T-helper 1 cell treated with Interleukin-12 subunit alpha and Interleukin-12 subunit beta and Interleukin-4 antibody, amounts not matched to agents 30 ng/mL and 1 ng/mL, for 36 hours (primary cell): ENCODE measurements around the gene NOVA1. TPM values are rescaled to one million over a fixed set of nuclear protein-coding genes. Genes with fewer than 3 reads are reported as not detected.

ENCODE experiments used
- intact Hi-C: fragments of 100-400 bp; cut with micrococcal nuclease; formaldehyde crosslinking; loops from one replicate; pipeline ENCODE4 v1.15.1; 2024
- total RNA-seq: library from RNA; stranded (reverse); gene quantifications from 2 replicates; pipeline ENCODE4 v1.2.3, GENCODE V29; 2022

Gene NOVA1
- total RNA-seq, 1 donor from 2014 or later = 0.39 TPM

DNA sequence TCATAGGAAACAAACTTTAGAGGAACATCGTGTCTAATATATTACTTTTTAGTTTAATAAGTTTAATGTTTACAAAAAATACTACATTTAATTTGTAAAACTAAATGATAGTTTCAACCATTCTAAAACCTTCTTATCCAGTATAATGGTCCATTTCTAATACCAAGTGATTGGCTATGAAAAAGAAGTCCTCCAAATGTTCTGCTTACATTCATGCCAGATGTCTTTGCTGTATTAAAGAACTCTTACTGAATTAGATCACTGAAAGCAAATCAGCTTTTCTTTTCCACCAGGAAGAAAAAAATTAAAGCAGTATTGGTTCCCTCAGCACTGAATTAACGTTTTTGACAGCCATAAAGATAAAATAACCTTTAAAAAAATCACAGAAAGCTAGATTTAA lies 3.7 kb downstream of the NOVA1 start:
- intact Hi-C loops = no loop called here

DNA sequence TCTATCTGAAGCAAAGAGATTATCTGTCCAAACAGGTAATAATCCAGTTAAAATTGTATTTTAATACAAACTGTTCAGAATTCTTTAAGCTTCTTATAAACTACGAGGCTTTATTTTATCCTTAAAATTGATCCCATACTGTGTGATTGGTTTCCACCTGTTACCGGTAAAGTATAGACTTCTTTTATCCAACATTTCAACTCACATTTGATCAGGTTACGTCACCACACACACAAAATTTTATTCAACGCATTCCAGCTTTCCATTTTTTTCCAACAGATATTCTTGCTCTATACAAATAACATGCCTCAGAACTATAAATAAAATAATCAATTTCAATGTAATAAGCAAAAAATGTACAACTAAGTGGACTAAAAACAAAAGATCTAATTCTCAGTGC lies 4.5 kb downstream of the NOVA1 start:
- intact Hi-C loops = no loop called here

DNA sequence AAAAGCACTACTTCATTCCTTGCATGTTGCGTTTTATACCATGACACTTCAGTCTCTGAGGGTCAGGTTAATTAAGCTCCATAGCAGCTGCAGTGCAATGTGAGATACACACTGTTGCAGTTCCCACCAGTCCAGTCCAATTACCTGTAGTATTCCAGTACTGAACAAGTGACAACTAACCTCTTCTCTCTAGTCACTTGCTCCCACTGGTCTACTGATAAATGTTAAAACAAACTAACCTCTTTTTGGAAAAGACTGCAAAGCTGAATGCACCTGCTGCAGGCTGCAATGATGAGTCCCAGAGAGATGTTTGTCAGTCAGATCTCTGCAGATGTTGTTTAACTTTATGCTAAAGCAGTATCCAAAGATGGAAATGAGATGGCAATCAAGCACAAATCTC lies 7.9 kb downstream of the NOVA1 start:
- intact Hi-C loops = no loop called here

DNA sequence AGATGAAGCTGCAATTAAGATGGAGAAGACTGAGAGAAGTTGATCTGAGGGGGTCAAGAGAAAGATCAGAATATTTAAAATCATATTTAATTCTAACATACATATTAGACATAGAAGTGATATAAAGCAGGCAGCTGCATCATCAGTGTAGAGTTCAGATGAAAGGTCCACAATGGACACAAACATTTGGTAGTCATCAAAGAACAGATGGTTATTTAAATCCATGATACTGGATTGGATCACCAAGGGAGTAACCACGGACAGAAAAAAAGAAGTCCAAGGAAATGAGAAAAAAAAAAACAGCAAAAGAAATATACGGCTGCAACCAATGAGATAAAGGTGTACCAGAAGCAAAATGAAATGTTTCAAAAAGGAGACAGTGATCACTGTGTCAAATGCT lies 20.1 kb downstream of the NOVA1 start:
- intact Hi-C loops = no loop called here

DNA sequence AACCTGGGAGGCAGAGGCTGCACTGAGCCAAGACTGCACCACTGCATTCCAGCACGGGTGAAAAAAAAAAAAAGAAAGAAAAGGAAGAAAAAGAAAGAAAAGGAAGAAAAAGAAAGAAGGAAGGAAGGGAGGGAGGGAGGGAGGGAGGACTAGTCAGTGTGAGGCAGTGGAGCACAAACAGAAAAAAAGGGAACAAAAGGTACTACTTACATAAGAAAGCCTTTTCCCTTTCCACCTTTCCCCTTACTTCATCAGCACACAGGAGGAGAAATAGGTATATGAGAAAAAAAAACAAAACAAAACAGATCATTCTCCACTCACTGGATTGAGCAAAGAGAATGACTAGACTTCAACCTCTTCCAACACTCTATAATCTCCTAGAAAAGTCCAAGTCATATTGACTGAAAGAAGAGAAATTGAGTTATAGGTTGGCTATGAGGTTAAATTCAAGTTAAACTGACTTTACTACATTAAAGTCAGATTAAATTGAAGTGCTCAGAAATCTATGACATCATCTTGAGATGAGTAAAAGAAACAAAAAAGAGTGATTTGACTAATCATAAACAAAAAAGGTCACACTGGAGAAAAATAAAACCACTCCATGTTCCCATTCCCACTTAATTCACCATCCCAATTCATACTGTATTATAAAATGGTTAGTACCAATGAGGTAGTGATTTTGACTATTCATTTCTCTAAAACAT lies 43.6 kb downstream of the NOVA1 start:
- intact Hi-C loops = no loop called here

DNA sequence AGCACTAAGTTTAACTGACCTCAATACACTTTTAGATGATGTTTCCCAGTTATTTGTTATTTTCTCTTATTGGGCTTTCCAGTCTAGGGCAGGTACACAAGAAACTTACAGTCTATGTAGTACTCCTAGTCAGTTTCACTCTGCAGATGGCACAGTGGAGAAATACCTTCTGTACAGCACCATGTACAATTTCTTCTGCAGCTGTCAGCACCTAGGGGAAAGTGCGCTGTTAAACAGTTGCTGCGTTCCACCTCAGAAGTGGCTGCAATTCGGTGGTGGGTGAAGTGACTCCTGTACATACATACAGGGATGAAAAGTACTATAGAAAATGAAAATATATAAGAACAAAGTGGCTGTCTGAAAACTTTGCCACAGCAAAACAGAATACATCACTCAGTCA lies 48.3 kb downstream of the NOVA1 start:
- intact Hi-C loops = no loop called here

DNA sequence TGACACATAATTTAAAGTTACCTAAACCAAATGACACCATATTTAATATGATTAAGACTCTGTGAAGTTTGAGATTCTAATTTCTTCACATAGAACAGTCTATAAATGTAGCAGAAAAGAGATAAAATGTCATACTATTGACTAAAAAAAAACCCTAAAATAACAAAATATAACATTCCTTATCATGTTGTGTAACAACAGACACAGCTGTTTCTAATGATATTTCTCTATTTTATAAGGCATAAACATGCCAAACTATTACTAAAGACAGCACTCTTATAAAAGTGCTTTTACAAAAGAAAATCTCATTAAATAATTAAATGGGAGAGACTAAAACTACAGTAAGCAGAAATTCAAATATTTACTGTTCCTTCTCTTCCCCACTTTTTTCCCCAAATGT lies 49.4 kb downstream of the NOVA1 start:
- intact Hi-C loops = no loop called here

DNA sequence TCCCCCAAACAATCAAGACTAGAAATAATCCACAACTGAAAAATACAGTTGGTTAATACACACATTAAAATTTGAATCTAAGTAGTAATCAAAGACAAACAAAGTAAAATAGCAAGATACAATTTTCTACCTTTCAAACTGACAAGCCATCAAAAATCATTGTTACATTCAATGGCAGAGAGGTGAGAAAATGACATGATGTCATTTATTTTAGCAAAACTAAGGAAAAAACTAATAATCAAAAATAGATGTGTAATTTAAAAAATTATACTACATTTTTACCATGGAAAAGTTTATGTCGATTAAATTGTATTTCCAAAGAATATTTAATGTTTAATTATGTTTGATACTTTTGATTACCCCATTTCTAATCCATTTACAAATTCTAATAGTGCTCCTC lies 59.7 kb downstream of the NOVA1 start:
- intact Hi-C loops = no loop called here

DNA sequence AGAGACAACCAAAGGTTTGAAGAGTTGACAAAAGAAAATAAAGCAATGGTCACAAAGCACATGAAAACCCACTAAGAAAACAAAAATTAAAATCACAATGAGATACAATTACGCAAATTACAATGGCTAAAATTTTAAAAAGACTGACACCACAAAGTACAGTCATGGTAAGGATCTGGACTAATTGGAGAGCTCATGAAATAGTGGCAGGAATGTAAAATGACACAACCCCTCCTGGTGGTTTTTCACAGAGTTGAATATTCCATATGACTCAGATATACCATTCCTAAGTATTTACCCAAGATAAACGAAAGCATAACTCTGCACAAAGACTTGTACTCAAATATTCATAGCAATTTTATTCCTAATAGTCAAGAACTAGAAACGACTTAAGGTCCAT lies 65.9 kb downstream of the NOVA1 start:
- intact Hi-C loops = no loop called here

DNA sequence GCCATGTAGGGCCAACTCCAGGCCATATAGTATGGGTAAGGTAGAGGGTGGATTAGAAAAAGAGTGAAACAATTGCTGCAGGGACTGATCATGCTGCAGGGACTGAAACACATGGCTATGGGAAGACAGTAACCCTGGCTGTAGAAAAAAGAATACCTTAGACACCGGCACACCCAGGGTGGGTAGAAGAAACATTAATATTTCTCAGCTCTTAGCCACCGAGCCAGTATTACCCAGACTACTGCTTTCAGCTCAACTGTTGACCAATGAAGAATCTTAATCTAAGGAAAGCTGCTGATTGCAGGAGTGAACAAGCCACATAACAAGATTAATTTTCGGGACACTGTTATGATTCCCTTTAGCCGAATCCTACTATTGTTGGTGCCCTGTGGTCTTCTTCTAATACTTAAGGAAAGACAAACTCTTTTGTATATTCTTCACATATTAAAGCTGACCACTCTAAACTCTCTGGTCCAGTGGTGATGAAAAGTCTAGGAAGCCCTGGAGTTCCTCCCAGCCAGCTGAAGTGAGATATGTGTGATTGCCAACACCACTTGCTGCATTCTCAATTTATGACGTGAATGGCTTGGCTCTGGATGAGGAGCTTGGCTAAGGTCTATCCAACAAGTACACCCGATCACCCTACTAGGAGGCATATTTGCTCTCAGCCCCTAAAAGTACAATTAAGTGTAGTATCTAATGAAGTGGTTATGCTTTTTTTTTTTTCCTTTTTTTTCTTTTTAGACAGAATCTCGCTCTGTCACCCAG lies 69.2 kb downstream of the NOVA1 start:
- intact Hi-C loops = no loop called here

DNA sequence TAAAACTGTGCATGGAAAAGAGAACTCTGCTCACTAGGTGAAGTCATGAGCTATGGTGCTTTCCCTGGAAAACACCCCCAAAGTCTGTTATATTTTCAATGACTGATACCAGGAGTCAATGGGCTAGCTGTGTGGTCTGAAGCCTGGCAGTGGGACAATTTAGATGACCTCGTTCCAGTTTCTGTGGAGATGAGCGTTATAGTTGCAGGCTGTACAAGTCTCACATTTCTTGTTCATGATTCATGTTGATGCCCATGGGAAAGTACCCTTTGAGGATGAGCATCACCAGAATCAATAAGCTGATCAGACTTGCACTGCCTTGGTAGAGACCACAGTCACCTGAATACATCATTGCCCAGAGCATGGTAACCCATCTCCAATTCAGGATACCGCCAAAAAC lies 70.7 kb downstream of the NOVA1 start:
- intact Hi-C loops = no loop called here

DNA sequence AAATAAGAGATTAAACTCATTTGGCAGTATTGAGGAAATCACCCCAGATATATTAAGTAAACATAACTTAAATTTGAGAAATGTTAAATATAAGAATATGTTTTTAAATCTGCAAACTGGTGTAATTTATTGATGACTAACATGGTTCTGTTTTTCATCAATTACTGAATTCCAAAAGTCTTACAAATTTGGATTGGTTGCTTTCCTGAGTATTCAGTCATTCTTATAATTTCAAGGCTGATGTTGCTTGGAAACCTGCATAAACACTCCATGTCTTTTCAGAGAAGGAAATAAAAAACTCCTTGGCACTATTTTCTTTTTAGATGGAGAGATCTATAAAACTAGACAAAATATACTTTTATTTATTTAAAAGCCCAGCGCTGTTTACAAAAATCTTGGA lies 71.7 kb downstream of the NOVA1 start:
- intact Hi-C loops = no loop called here

DNA sequence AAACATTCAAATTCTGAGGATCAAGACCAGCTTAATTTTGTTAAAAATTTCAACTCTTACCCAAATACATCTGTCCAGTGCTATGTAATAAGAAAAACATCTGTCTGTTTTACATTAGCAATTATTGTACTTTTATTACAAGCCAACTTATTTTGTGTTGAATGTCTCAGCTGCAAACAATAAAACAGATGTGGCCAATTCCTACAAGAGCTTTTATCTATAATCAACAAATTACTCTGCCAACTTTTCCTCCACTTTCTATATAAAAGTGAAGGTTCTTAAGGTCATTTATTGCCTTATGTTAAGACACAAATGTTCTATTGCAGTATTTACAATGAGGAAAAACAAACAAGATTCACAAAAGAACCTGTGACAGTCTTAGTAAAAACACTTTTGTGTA lies 72.7 kb downstream of the NOVA1 start:
- intact Hi-C loops = no loop called here

DNA sequence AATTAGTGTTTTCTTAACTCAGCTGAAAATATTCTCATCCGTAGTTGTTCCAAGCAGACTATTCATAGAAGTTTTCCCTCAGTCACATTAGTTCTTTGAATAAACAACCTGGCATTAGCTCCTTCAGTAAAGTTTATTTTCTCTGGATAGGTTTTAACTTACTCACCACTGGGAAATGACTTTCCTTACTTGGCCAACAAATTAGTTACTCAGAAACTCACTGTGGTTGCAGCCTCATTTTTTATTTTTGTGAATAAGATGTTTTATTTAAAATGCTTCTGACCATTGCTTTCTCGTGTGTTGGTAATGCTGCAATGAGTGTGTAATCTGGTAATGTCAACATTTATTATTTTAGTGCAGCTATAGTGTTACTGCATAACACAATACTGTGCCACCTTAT lies 74.9 kb downstream of the NOVA1 start:
- intact Hi-C loops = no loop called here

DNA sequence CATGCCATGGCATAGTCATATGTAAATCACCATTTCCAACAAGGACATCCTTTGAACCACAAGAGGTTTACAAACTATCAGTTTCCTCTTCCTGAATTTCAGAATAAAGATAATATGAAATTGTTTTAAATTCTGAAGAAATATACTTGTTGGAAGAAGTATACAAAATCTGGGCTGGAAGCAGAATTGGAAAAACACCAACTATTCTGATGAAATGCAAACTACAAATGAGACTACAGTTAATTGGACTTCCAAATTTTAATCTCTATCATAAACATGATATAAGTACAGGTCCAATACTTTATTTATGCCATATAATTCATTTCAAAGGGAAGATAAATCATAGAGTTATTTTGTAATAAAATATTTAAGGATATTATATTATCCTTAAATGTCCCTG lies 80.1 kb downstream of the NOVA1 start:
- intact Hi-C loops = no loop called here

DNA sequence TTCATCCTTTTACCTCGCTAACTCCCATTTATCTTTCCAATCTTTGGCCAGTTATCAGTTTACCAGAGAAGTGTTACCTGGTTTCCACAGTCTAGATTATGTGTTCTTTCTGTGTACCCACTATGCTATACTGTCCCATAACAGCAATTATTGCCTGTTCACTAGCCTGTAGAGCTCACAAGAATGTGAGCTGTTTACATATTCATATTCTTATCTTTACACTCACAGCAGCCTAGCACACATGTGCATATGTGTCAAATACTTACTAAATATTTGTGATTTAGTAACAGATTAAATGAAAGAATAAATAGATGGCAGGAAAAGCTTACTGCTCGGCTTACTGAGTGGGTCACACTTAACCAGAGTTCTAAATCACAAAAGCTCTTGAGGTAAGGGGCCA lies 97.8 kb downstream of the NOVA1 start:
- intact Hi-C loops = no loop called here

DNA sequence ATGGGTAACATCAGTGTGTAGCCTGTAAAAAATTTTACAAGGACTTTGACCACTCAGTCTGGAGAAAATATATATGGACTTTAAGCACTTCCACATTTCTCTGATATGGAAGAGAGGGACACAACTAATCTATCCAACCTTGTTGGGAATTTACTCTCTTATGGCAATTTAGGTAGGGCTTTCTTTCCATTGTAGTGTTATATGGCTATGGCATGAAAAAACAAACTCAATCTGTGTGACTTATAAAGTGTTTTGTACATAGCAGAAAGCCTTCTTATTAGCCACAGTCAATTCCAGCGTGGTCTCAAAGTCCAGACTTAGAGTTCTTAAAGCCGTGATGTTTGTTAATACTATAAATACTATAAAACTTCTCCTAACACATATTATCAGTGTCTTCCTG lies 98.3 kb downstream of the NOVA1 start:
- intact Hi-C loops = no loop called here

DNA sequence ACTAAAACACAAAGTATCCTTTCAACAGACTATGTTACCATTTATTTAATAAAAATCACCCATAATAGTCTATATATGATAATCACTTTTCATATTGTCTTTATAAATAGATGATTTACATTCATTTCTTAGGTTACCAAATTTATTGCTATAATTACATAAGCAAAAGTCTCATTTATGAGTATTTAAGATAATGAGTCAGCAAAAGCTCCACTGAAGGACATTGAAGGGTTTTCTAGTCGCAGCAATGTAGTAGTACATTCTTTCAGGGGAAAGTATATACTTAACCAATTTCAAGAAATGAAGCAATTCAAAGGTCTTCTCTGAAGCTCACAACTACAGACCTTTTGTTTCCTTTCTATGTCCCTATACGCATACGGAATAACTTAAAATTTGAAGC lies 110.9 kb downstream of the NOVA1 start:
- intact Hi-C loops = no loop called here

DNA sequence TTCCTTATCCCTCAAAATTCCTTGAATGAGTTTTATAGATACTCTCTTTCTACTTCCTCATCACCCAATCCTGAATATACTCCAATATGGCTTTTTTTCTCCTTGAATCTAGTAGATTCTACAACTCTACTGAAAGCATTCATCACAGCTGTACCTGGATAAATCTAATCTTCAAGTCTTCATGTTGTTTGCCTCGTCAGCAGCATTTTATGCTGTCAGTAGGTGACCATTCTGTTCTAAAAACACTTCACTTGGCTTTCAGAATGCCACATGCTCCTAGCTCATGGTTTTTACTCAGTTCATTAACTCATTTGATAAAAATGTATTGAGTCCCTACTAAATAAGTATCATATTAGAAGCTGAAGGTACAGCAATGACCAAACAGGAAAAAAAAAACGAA lies 113.3 kb downstream of the NOVA1 start:
- intact Hi-C loops = no loop called here

DNA sequence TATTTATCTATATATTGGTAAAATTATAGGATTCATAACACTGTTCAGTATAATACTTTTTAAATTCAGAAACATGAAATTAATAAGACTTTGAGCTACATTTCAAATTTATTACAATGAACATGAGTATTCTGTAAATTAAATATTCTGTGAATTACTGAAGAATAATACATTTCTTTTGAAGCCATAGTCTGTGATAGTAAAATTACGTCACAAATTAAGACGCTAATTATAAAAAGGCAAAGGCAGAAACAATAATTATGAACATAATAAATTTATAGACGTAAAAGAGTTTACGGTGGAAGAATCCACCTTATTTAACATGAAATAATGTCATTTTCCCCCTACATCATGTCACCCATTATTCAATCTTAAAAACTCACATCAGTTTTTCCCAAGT lies 118.9 kb downstream of the NOVA1 start:
- intact Hi-C loops = no loop called here

DNA sequence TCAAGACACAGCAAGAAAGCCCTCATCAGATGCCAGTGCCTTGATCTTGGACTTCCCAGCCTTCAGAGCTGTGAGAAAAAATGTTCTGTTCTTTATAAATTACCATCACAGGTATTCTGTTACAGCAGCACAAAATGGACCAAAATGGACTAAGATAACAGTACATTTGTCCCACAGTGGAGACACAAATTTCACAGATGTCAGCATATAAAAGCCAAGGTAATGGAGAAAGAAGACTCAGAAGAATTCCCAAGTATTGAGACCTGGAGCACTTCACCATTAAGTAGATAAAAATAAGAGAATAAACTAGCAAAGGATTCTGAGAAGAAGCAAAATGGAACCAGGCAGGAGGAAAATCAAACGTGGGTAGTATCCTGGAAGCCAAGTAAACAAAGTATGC lies 131.0 kb downstream of the NOVA1 start:
- intact Hi-C loops = no loop called here

DNA sequence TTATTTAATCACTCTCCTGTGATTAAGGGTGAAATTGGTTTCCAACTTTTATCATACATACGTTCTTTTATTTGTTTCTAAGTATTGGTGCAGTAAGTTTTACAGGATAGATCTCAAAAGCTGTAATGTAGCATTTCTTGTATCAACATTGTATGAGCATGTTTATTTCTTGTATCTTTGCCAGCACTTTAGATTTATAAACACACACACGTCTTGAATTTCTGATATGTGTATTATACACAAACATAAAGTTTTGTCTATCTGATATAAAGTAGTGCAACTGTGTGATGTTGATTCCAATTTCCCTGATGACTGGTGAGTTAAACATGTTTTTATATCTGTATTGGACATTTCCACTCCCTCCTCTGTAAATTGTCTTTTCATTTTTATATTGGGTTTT lies 134.7 kb downstream of the NOVA1 start:
- intact Hi-C loops = no loop called here

DNA sequence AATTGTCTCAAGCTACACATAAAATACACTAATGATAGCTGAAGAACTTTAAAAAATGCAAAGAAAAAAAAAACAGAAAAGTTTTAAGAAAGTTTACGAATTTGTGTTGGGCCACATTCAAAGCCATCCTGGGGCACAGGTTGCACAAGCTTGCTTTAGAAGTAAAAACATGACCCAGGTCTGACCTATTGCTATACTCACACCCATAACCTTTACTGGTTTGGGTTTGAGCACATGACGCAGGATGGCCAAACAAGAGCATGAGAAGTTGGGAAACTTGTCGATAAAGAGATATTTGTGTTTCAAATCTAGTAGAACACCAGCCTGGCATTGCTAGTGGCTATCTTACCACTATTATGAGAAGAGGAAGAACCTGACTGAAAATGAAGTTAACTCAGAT lies 143.7 kb downstream of the NOVA1 start:
- intact Hi-C loops = no loop called here
